LNCaP clone FGC (cell line): ENCODE measurements around the gene CD82.

ENCODE experiments used
- DNase-seq: peaks from one replicate; pipeline ENCODE4 v3.0.0-alpha.2; 2011; ENCODE audit warnings: low read depth
- H3K4me3 ChIP-seq: 2 replicates; pipeline ENCODE4 v1.5.1; 2011; ENCODE audit warnings: mild to moderate bottlenecking, low read depth, low read length, control low read depth
- TF ChIP-seq, protein P1 (sequence below): IDR thresholded peaks from 2 replicates; pipeline ENCODE4 v1.5.1; 2012; ENCODE audit warnings: mild to moderate bottlenecking; ENCODE audit not compliant: control insufficient read depth, insufficient read depth; ENCODE audit errors: extremely low read depth

The CD82 gene

GRCh38 chr11:44590769-44591168 is 25.3 kb downstream of the CD82 start:
- H3K4me3 ChIP-seq: no peak overlapping the region
- TF ChIP-seq, protein P1, sequence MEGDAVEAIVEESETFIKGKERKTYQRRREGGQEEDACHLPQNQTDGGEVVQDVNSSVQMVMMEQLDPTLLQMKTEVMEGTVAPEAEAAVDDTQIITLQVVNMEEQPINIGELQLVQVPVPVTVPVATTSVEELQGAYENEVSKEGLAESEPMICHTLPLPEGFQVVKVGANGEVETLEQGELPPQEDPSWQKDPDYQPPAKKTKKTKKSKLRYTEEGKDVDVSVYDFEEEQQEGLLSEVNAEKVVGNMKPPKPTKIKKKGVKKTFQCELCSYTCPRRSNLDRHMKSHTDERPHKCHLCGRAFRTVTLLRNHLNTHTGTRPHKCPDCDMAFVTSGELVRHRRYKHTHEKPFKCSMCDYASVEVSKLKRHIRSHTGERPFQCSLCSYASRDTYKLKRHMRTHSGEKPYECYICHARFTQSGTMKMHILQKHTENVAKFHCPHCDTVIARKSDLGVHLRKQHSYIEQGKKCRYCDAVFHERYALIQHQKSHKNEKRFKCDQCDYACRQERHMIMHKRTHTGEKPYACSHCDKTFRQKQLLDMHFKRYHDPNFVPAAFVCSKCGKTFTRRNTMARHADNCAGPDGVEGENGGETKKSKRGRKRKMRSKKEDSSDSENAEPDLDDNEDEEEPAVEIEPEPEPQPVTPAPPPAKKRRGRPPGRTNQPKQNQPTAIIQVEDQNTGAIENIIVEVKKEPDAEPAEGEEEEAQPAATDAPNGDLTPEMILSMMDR: no peak
- DNase-seq: no peak

DNA sequence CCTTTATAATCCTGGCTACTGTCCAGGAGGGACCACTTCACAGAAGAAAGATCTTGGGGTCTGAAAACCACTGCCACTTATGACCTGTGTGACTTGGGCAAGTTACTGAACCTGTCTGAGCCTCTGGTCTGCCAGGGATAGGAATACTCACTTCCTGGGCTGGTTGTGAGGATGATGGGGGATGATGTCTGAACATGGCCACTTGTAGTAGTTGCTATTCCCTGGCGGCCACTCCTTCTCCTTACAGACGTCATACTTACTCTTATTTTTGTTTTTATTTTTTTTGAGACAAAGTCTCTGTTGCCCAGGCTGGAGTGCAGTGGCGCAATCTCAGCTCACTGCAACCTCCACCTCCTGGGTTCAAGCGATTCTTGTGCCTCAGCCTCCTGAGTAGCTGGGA is 26.1 kb downstream of the CD82 start:
- H3K4me3 ChIP-seq: no peak overlapping the region
- TF ChIP-seq, protein P1: no peak
- no peak for DNase-seq

DNA sequence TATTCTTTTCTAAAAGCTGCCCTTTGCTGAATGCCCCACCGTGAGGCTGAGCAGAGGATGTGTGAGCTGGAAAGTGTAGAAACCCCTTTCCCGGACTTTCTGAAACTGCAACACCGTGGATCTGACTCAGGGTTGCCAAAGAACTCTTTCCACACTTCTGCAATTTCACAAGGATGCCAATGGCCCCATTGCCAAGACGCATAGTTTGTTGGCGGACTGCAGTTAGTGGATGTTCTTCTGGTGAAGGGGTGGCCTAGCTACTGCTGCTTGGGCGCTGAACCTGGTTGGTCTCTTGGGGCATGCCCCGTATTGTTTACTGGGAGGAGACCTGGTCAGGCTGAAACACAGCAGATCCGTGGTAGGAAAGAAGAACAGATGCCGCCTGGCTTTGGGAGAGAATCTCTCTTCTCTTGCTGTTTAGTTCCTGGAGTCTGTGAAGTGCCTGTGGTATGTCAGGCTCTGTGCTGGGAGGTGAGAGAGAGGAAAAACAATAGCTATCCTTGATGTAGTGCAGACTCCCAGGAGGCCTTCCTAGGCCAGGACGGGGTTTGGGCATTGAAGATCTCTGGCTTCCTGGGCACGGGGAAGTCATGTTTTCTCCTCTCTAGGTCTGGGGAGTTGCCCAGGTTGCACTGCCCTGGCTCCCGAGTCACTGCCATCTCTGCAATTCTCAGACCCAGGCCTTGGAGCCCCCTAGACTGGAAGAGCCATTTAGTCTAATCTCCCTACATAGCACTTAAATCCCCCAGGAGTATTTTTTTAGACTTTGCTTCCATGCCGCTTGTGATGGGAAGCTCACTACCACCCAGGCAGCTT is 26.9 kb downstream of the CD82 start:
- DNase-seq: no peak
- TF ChIP-seq, protein P1: no peak
- H3K4me3 ChIP-seq: no peak overlapping the region

DNA sequence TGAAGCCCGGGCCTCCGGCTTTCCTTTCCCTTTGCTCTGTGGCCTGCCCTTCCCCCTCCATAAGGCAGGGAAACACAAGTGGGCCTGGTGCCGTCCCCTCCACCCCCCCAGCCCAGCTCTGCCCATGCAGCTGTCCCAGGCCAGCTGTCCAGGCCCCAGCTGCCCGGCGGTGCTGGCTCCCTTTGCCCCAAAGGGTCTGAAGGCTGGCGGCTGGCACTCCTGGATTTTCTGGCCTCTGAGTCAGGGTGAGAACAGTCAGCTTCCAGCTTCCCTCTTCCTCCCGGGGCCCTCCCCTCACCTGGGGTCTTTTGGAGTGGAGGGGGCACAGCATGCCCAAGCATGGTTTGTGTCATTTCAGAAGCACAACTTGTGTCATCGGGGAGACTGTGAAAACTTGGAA is 27.8 kb downstream of the CD82 start:
- TF ChIP-seq, protein P1: no peak
- no peak for DNase-seq

DNA sequence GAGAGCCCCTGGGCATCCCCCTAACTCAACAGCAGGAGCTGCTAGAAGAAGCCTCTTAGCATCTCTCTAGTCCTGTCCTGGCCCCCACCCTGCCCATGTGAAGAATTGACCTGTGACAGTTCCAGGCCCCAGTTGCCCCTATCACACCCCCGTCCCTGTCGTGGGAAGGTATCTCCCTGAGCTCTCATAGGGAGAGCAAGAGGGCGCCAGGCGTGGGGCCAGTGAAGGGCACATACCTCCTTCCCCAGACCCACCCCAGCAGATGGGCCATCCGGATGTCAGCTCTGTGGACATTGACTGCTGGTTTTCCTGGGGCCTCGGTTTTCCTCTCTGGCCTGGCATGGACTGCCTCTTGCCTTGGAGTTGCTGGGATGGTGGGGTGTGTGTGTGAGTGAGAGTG is 29.5 kb downstream of the CD82 start:
- TF ChIP-seq, protein P1: no peak
- DNase-seq: no peak
- no peak overlapping the region for H3K4me3 ChIP-seq

More for the DNA sequence above, 27.8 kb downstream of the CD82 start:
- H3K4me3 ChIP-seq: no peak overlapping the region

- H3K4me3 ChIP-seq: no peak overlapping the region
- DNase-seq: no peak
- TF ChIP-seq, protein P1: no peak
Observed at GRCh38 chr11:44595964-44596381, 30.5 kb downstream of the CD82 start.
